ENCODE results near the gene ELL2. TPM values are rescaled to one million over a fixed set of nuclear protein-coding genes. Genes with fewer than 3 reads are reported as not detected.
A peak's percentile ranks its signal among the peaks of the same experiment; 100 is the strongest.
"Not testable (repeated sequence)": the region's sequence is repeated elsewhere in the genome, so short reads cannot be mapped to it uniquely, and the experiment has no call there.

The ELL2 gene
- total and polyA plus RNA-seq, 3 experiments from 2014 or later = 5.0 to 91.3 (median 90.6) TPM

GRCh38 chr5:95874246-95874645 lies 87.4 kb downstream of the ELL2 start:
- H3K9me3 ChIP-seq (ENCODE audit: low read length) = no peaks in the 10 kb centered on the region
- no peaks in the 10 kb centered on the region for H3K36me3 ChIP-seq (ENCODE audit: insufficient read depth, low read length)
- POLR2A ChIA-PET = interaction anchor here (0.6 kb wide), 1 partner anchor 252 kb away, joined by 4 read pairs; no protein-coding TSS in a partner anchor
- Mint-ChIP-seq H3K4me1 (peaks cover 18 to 21% (median 21%) of the 10 kb centered on the region in 3 donors), H3K9me3 (no peaks in the 10 kb centered on the region), H3K27me3 (peaks cover 6 to 15% of the 10 kb centered on the region in 2 donors), H3K36me3 (no peaks in the 10 kb centered on the region), H3K4me3 (no peak overlapping the region), H3K27ac (no peak overlapping the region)
- no peak overlapping the region for H3K27ac ChIP-seq (ENCODE audit: low read depth, low read length)
- H3K27me3 ChIP-seq (ENCODE audit: insufficient read depth, low read length, poor library complexity, severe bottlenecking) = no peaks in the 10 kb centered on the region
- H3K4me1 ChIP-seq (ENCODE audit: insufficient read depth, low read length) = peaks cover 24% of the 10 kb centered on the region
- CTCF ChIA-PET = interaction anchor here (1.1 to 1.4 kb wide), 2 partner anchors 10 to 16 kb away, joined by 3 to 5 read pairs; no protein-coding TSS in a partner anchor
- DNase-seq = no peak
- H3K4me3 ChIP-seq (ENCODE audit: low read length) = no peak overlapping the region

DNA sequence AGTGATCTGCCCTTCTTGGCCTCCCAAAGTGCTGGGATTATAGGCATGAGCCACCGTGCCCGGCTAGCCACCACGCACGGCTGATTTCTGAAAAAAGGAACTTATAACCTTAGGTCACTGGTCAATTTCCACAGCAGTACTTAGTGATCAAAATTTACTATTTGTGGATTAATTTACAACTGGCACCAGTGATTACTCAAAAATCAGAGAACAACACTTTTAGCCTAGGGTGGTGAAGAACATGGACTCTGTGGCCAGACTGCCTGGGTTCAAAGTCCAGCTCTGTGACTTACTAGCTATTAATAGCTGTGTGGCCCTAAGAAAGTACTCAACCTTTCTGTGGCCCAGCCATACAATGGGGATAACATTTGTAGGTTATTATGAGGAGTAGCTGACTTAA lies 88.3 kb downstream of the ELL2 start:
- Mint-ChIP-seq H3K9me3 (no peaks in the 10 kb centered on the region), H3K27ac (no peak overlapping the region), H3K27me3 (peaks cover 2 to 10% of the 10 kb centered on the region in 2 donors), H3K4me3 (peak overlapping the region in 1 of 7 donors; percentile 9), H3K36me3 (no peaks in the 10 kb centered on the region), H3K4me1 (peaks cover 26 to 30% (median 30%) of the 10 kb centered on the region in 3 donors)
- no peak overlapping the region for H3K4me3 ChIP-seq (ENCODE audit: low read length)
- peaks cover 33% of the 10 kb centered on the region for H3K4me1 ChIP-seq (ENCODE audit: insufficient read depth, low read length)
- DNase-seq = no peak
- POLR2A ChIA-PET = no interaction called here
- H3K27ac ChIP-seq (ENCODE audit: low read depth, low read length) = no peak overlapping the region
- H3K27me3 ChIP-seq (ENCODE audit: insufficient read depth, low read length, poor library complexity, severe bottlenecking) = no peaks in the 10 kb centered on the region
- CTCF ChIA-PET = interaction anchor here (1.0 to 1.4 kb wide), 2 partner anchors 15 to 92 kb away, joined by 3 to 5 read pairs; no protein-coding TSS in a partner anchor
- H3K9me3 ChIP-seq (ENCODE audit: low read length) = no peaks in the 10 kb centered on the region
- H3K36me3 ChIP-seq (ENCODE audit: insufficient read depth, low read length) = no peaks in the 10 kb centered on the region

DNA sequence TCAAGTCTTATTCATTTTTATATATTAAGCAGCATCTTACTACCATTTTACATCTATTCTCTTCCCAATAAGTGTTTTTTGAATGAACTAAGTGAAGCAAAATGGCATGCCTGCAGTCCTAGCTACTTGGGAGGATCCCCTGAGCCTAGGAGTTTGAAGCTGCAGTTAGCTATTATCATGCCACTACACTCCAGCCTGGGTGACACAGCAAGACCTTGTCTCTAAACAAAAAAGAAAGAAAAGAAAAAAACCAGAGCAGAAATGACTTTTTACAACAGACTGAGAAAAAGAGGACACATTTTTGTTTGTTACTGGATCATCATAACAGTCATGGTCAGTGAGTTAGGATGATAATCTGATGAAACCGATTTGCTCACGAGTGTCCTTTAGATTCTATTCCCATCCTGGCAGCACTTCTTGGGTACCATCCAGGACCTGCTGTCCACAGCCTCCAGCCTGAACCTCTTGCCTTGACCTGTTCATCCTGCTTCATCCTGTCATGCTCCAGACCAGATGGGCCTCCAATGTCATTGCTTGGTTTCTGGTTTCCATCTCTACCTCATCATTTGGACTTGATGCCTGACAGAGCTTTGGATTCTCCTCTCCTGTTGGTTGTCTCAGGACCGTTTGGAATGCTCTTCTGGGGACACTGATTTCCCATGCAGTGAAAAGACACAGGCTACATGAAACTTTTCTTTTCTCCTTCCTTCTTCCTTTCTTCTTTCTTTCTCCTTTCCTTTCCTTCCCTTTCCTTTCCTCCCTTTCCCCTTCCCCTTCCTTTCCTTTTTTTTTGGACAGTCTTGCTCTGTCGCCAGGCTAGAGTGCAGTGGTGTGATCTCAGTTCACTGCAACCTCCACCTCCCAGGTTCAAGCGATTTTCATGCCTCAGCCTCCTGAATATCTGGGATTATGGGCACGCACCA lies 89.0 kb downstream of the ELL2 start:
- CTCF ChIA-PET = interaction anchor here (1.0 to 1.4 kb wide), 2 partner anchors 13 to 91 kb away, joined by 3 read pairs; no protein-coding TSS in a partner anchor
- Histone ChIP-seq H3K4me3 (ENCODE audit: low read length) (no peak overlapping the region), H3K9me3 (ENCODE audit: low read length) (no peaks in the 10 kb centered on the region), H3K36me3 (ENCODE audit: insufficient read depth, low read length) (no peaks in the 10 kb centered on the region), H3K4me1 (ENCODE audit: insufficient read depth, low read length) (peaks cover 35% of the 10 kb centered on the region), H3K27ac (ENCODE audit: low read depth, low read length) (no peak overlapping the region), H3K27me3 (ENCODE audit: insufficient read depth, low read length, poor library complexity, severe bottlenecking) (no peaks in the 10 kb centered on the region)
- POLR2A ChIA-PET = no interaction called here
- no peaks in the 10 kb centered on the region for H3K9me3 Mint-ChIP-seq
- H3K4me3 Mint-ChIP-seq = no peak overlapping the region
- H3K4me1 Mint-ChIP-seq = peaks cover 26 to 34% (median 34%) of the 10 kb centered on the region in 3 donors
- H3K36me3 Mint-ChIP-seq = peaks cover 0 to 1% (median 0%) of the 10 kb centered on the region in 3 donors
- H3K27ac Mint-ChIP-seq = no peak overlapping the region
- no peak for DNase-seq
- H3K27me3 Mint-ChIP-seq = peaks cover 0 to 10% of the 10 kb centered on the region in 2 donors

DNA sequence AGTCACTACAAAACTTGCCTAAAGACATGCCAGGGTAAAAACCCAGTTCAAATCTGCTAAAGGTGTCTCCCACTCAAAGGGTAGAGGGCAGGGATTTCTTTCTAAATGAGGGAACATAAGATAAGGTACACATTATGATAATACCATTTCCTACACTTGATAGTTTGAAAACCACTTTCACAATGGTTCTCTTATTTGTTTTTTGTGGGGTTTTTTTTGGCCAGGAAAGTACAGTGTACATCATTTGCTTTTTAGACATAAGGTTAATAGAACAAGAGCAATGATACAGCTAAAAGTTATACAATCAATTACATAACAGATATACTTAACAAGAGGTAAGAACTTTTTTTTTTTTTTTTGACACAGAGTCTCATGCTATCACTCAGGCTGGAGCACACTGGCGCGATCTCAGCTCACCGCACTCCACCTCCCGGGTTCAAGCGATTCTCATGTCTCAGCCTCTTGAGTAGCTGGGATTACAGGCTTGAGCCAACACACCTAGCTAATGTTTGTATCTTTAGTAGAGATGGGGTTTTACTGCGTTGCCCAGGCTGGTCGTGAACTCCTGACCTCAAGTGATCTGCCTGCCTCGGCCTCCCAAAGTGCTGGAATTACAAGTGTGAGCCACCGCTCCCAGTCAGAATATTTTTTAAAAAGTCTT lies 90.4 kb downstream of the ELL2 start:
- Mint-ChIP-seq H3K36me3 (peaks cover 0 to 1% (median 0%) of the 10 kb centered on the region in 3 donors), H3K4me3 (peak overlapping the region in 1 of 7 donors; percentile 44), H3K27ac (peak overlapping the region in 1 of 8 donors; percentile 22), H3K9me3 (no peaks in the 10 kb centered on the region), H3K27me3 (peaks cover 0 to 5% of the 10 kb centered on the region in 2 donors), H3K4me1 (peaks cover 26 to 34% (median 34%) of the 10 kb centered on the region in 3 donors)
- DNase-seq = no peak
- Histone ChIP-seq H3K4me3 (ENCODE audit: low read length) (no peak overlapping the region), H3K27ac (ENCODE audit: low read depth, low read length) (no peak overlapping the region), H3K36me3 (ENCODE audit: insufficient read depth, low read length) (no peaks in the 10 kb centered on the region), H3K9me3 (ENCODE audit: low read length) (no peaks in the 10 kb centered on the region), H3K4me1 (ENCODE audit: insufficient read depth, low read length) (peaks cover 35% of the 10 kb centered on the region), H3K27me3 (ENCODE audit: insufficient read depth, low read length, poor library complexity, severe bottlenecking) (no peaks in the 10 kb centered on the region)
- ChIA-PET POLR2A (interaction anchor here (0.6 kb wide), 1 partner anchor 36 kb away, joined by 3 read pairs; no protein-coding TSS in a partner anchor), CTCF (interaction anchor here (1.4 to 3.3 kb wide), 2 partner anchors 11 to 90 kb away, joined by 3 to 13 read pairs; no protein-coding TSS in a partner anchor)

GRCh38 chr5:95870105-95870672 lies 91.5 kb downstream of the ELL2 start:
- Mint-ChIP-seq H3K27ac (peak overlapping the region in 5 of 8 donors; percentile 46 to 81 (median 63)), H3K9me3 (no peaks in the 10 kb centered on the region), H3K4me1 (peaks cover 26 to 34% (median 34%) of the 10 kb centered on the region in 3 donors), H3K27me3 (peaks cover 0 to 5% of the 10 kb centered on the region in 2 donors), H3K4me3 (peak overlapping the region in 6 of 7 donors; percentile 29 to 86 (median 44)), H3K36me3 (peaks cover 0 to 1% (median 0%) of the 10 kb centered on the region in 3 donors)
- H3K27me3 ChIP-seq (ENCODE audit: insufficient read depth, low read length, poor library complexity, severe bottlenecking) = no peaks in the 10 kb centered on the region
- H3K27ac ChIP-seq (ENCODE audit: low read depth, low read length) = no peak overlapping the region
- ChIA-PET CTCF (interaction anchor here (0.6 to 3.3 kb wide), 9 partner anchors 11 to 732 kb away, joined by 3 to 16 read pairs (median 4); no protein-coding TSS in a partner anchor), POLR2A (interaction anchor here (0.6 to 1.7 kb wide), 2 partner anchors 223 to 466 kb away, joined by 3 to 7 read pairs; partner anchors contain the start of gene RFESD)
- no peak for DNase-seq
- H3K4me3 ChIP-seq (ENCODE audit: low read length) = no peak overlapping the region
- peaks cover 35% of the 10 kb centered on the region for H3K4me1 ChIP-seq (ENCODE audit: insufficient read depth, low read length)
- no peaks in the 10 kb centered on the region for H3K36me3 ChIP-seq (ENCODE audit: insufficient read depth, low read length)
- H3K9me3 ChIP-seq (ENCODE audit: low read length) = no peaks in the 10 kb centered on the region

- peaks cover 35% of the 10 kb centered on the region for H3K4me1 ChIP-seq (ENCODE audit: insufficient read depth, low read length)
- not testable (repeated sequence) for H3K9me3 ChIP-seq (ENCODE audit: low read length); H3K36me3 Mint-ChIP-seq; H3K9me3 Mint-ChIP-seq; H3K4me3 ChIP-seq (ENCODE audit: low read length); H3K36me3 ChIP-seq (ENCODE audit: insufficient read depth, low read length); H3K27ac ChIP-seq (ENCODE audit: low read depth, low read length); H3K27me3 Mint-ChIP-seq; H3K27me3 ChIP-seq (ENCODE audit: insufficient read depth, low read length, poor library complexity, severe bottlenecking)
- peak overlapping the region; percentile 51 to 86 (median 75) for H3K27ac Mint-ChIP-seq
- peak overlapping the region; percentile 7 to 65 (median 47) for H3K4me3 Mint-ChIP-seq
- CTCF ChIA-PET = interaction anchor here (0.6 to 3.3 kb wide), 10 partner anchors 10 to 733 kb away, joined by 3 to 16 read pairs (median 4); no protein-coding TSS in a partner anchor
- peak; percentile 30 to 82 (median 72) for DNase-seq
- POLR2A ChIA-PET = interaction anchor here (0.6 to 1.7 kb wide), 6 partner anchors 49 to 1315 kb away, joined by 3 to 10 read pairs (median 4); partner anchors contain the start of genes ELL2 and RFESD
- peaks cover 26 to 34% (median 34%) of the 10 kb centered on the region in 3 donors for H3K4me1 Mint-ChIP-seq
Measured at GRCh38 chr5:95869173-95869855, 92.3 kb downstream of the ELL2 start.

GRCh38 chr5:95868136-95868535 lies 93.5 kb downstream of the ELL2 start:
- ChIA-PET POLR2A (interaction anchor here (1.7 kb wide), 1 partner anchor 221 kb away, joined by 7 read pairs; the partner anchor contains the start of gene RFESD), CTCF (interaction anchor here (1.0 to 3.3 kb wide), 4 partner anchors 9 to 467 kb away, joined by 3 to 16 read pairs (median 9); no protein-coding TSS in a partner anchor)

More at GRCh38 chr5:95868136-95868535, 93.5 kb downstream of the ELL2 start:
- no peaks in the 10 kb centered on the region for H3K9me3 Mint-ChIP-seq
- H3K27me3 Mint-ChIP-seq = no peaks in the 10 kb centered on the region
- no peak overlapping the region for H3K4me3 ChIP-seq (ENCODE audit: low read length)
- no peaks in the 10 kb centered on the region for H3K9me3 ChIP-seq (ENCODE audit: low read length)
- peak overlapping the region in 1 of 7 donors; percentile 8 for H3K4me3 Mint-ChIP-seq
- H3K36me3 ChIP-seq (ENCODE audit: insufficient read depth, low read length) = no peaks in the 10 kb centered on the region
- H3K4me1 ChIP-seq (ENCODE audit: insufficient read depth, low read length) = peaks cover 35% of the 10 kb centered on the region
- H3K27ac ChIP-seq (ENCODE audit: low read depth, low read length) = no peak overlapping the region
- no peaks in the 10 kb centered on the region for H3K27me3 ChIP-seq (ENCODE audit: insufficient read depth, low read length, poor library complexity, severe bottlenecking)
- H3K27ac Mint-ChIP-seq = peak overlapping the region in 2 of 8 donors; percentile 58 to 66
- peaks cover 0 to 1% (median 0%) of the 10 kb centered on the region in 3 donors for H3K36me3 Mint-ChIP-seq
- peaks cover 26 to 34% (median 34%) of the 10 kb centered on the region in 3 donors for H3K4me1 Mint-ChIP-seq
- DNase-seq = no peak
